NCI-H748 treated with DMSO at 0.1 percent for 48 hours (cell line): ENCODE measurements around the gene RFLNA.

ENCODE experiments used
- DNase-seq: peaks from one replicate; lab custom pipeline; 2025; lab: John Stamatoyannopoulos, UW

Gene RFLNA

GRCh38 chr12:124303579-124304313 lies 8.9 kb downstream of the RFLNA start:
- no peak for DNase-seq

GRCh38 chr12:124304314-124304790 lies 9.5 kb downstream of the RFLNA start:
- DNase-seq: no peak

GRCh38 chr12:124305136-124305535 lies 10.2 kb downstream of the RFLNA start:
- DNase-seq: no peak

- DNase-seq: no peak
Observed at GRCh38 chr12:124305776-124306685, 11.1 kb downstream of the RFLNA start.

- no peak for DNase-seq
Observed at GRCh38 chr12:124306686-124307555, 12.0 kb downstream of the RFLNA start.

- DNase-seq: no peak
Observed at GRCh38 chr12:124307556-124307825, 12.6 kb downstream of the RFLNA start.

- no peak for DNase-seq
Observed at GRCh38 chr12:124308741-124309140, 13.8 kb downstream of the RFLNA start.

GRCh38 chr12:124309231-124309630 lies 14.3 kb downstream of the RFLNA start:
- DNase-seq: no peak

GRCh38 chr12:124309744-124310143 lies 14.9 kb downstream of the RFLNA start:
- DNase-seq: no peak

- no peak for DNase-seq
Observed at GRCh38 chr12:124310178-124310577, 15.3 kb downstream of the RFLNA start.

- DNase-seq: no peak
Observed at GRCh38 chr12:124310785-124311184, 15.9 kb downstream of the RFLNA start.

- no peak for DNase-seq
Observed at GRCh38 chr12:124311292-124312109, 16.6 kb downstream of the RFLNA start.

- DNase-seq: no peak
Observed at GRCh38 chr12:124312601-124313000, 17.7 kb downstream of the RFLNA start.

- DNase-seq: no peak
Observed at GRCh38 chr12:124314207-124314606, 19.3 kb downstream of the RFLNA start.

- DNase-seq: no peak
Observed at GRCh38 chr12:124314766-124315165, 19.9 kb downstream of the RFLNA start.

- no peak for DNase-seq
Observed at GRCh38 chr12:124315372-124316044, 20.6 kb downstream of the RFLNA start.

GRCh38 chr12:124316257-124316900 lies 21.5 kb downstream of the RFLNA start:
- DNase-seq: no peak

GRCh38 chr12:124317400-124317799 lies 22.5 kb downstream of the RFLNA start:
- no peak for DNase-seq

- no peak for DNase-seq
Observed at GRCh38 chr12:124318278-124319020, 23.6 kb downstream of the RFLNA start.
